GM19455 (cell line): ENCODE results near the gene SDK1.
"Not testable (repeated sequence)": the region's sequence is repeated elsewhere in the genome, so short reads cannot be mapped to it uniquely, and the experiment has no call there.

Source experiments
- ATAC-seq: cut with Tn5 transposase; IDR thresholded peaks from one replicate; pipeline ENCODE4 v1.9.1; 2021; ENCODE audit not compliant: unreplicated experiment

Gene SDK1

GRCh38 chr7:4084271-4084670 lies 783.2 kb downstream of the SDK1 start:
- ATAC-seq, result no peak

- no peak for ATAC-seq
Measured at GRCh38 chr7:4085937-4086691, 785.1 kb downstream of the SDK1 start.

- ATAC-seq, result no peak
Measured at GRCh38 chr7:4086723-4087122, 785.7 kb downstream of the SDK1 start.

- no peak for ATAC-seq
Measured at GRCh38 chr7:4091767-4092166, 790.7 kb downstream of the SDK1 start.

GRCh38 chr7:4093035-4093434 lies 792.0 kb downstream of the SDK1 start:
- no peak for ATAC-seq

DNA sequence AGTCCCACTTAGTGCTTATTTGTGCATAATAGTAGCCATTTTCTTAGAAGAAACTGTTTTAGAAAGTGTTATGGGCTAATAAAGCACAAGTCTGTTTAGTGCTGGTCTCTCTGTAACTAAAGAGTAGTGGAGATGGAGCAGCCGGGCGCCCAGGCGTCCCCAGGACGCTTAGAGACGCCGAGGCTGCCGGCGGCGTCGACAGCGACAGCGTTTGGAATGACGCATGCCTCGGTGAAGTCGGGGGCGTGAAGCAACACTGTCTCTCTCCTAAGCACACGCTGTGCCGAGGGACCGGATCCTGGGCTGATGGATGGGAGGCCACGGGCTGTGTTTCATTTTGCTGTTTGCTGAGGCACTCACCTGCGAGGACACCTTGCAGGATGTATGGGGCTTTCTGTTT lies 792.4 kb downstream of the SDK1 start:
- no peak for ATAC-seq

DNA sequence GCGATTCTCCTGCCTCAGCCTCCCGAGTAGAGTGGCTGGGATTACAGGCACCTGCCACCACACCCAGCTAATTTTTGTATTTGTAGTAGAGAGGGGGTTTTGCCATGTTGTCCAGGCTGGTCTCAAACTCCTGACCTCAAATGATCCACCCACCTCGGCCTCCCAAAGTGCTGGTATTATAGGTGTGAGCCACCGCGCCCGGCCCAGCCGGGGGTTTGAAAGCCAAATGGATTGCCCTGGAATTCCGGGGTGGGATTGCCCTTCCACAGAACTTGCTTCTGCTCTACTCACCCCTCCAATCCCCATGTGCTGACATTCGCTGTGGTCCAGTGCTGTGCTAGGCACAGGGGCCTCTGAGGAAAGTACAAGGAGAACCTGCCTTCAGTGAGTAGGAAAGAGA lies 793.1 kb downstream of the SDK1 start:
- not testable (repeated sequence) for ATAC-seq

DNA sequence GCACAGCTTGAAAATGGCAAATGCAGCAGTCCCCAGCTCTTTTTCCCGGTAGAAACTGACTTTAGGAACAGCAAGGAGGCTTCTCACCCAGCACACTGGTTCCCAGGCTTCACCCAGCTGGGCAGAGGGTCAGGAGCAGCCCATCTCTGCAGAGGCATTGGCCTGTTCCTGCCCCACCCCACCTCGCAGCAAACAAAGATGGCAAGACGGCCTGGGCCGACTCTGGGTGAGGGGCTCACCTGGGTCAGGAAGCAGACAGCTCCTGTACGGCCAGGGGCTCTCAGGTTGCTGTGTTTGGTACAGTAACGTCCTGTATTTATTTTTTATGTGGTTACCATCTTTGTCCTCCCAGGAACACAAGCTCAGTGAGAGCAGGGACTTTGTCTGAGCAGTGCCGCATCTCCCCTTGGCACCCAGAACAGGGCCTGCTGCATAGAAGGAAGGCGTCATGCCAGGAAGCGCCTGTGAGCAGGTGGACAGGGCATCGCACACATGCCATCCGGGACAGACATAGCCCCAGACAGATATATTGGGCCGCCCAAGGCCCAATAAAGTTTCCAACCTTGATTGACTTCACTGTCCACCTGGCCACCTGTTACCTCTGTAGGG lies 796.1 kb downstream of the SDK1 start:
- ATAC-seq, result no peak

DNA sequence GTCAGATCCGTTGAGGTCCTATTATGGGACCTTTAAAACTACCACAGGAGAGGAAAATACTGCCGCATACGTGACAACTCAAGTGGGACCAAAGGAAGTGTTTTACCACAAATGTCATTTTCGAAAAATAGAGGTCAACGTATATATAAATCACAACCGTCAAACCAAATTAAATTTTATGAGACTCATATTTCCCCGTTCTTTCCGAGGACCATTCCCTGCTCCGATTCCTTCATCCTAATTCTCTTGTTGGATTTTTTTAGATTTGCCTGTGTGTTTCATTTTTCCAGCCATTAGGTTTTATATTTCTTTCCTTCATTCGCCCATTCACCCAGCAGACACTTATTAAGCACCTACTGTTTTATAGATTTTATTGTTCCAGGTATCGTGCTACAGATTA lies 797.1 kb downstream of the SDK1 start:
- ATAC-seq, result no peak

GRCh38 chr7:4099651-4100050 lies 798.6 kb downstream of the SDK1 start:
- no peak for ATAC-seq

- ATAC-seq, result no peak
Measured at GRCh38 chr7:4100148-4100547, 799.1 kb downstream of the SDK1 start.

- no peak for ATAC-seq
Measured at GRCh38 chr7:4100691-4101090, 799.6 kb downstream of the SDK1 start.

DNA sequence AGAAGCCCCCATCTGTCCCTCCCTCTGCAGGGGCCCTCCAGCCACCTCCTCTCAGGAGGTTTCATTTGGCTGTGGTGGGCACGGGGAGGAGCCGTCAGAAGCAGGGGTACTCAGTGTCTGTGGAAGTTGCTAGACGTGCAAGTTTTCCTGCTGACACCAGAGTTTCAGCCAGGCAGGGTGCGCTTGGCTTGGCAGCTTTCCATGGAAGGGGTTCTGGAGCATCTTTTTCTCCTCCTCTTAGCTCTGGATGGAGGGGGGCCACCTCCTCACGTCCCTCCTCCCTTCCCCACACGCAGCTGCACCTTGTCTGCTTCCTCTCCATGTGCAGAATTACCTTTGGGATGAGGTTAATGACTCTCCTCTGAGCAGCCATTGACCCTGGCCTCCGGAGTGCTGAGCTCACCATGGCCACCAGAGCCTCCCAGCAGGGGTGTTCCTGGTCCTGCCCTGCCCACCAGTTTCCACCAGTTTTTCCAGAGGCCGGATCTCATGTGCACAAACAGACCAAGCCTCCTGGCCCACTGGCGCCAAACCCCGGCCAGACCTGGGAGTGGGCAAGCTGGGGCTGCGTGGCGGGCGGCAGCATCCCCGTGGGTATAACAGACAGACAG lies 801.3 kb downstream of the SDK1 start:
- ATAC-seq, result no peak

DNA sequence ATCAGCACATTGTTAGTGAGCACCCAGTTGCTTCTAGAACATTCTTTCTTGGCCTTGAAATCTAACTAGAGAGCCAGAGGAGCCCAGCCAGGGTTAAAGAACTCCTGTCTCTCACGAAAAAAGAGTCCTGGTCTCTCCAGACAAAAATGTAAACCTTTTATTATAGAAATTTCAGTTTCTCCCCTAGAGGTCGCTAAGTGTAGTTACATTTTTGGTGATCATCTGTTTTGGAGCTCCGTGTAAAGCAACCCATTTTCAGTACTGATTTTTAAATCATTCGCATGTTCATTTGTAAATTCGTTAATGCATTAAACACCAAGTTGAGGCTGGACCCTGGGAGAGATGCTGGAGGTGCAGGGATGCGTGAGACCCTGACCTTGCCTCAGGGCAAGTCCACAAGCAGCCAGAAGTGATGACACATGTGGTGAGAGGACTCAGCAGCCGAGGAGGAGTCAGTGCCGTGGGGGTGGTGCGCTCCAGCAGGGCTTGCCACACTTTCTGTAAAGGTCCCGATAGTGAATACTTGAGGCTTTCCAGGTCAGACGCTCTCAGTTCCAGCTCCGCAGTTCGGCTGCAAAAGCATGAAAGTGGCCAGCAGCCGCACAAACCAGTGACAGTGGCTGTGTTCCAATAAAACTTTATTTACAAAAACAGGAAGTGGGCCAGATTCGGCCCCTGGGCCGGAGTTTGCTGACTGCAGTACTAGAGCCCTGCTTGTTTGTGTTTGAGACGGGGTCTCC lies 802.5 kb downstream of the SDK1 start:
- no peak for ATAC-seq

DNA sequence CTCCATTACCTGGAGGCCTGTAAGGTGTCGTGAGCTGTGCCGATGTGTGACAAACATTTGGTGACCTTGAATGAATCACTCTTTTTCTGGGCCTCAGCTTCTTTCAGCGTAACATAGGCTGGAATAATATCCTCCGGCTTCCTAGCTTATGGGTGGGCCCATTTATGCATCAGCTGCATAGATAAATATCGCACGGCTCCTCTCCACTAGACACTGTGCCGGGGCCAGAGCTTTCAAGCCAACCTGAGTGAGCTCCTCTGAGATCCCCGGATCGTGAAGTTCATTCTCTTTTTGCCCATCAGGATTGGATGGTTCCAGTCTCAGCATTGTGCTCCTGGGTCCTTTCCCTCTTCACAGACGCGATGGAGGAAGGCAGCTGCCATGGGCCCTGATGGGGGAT lies 806.8 kb downstream of the SDK1 start:
- no peak for ATAC-seq

GRCh38 chr7:4108951-4109350 lies 807.9 kb downstream of the SDK1 start:
- no peak for ATAC-seq

GRCh38 chr7:4109481-4110110 lies 808.5 kb downstream of the SDK1 start:
- no peak for ATAC-seq

GRCh38 chr7:4110438-4110837 lies 809.4 kb downstream of the SDK1 start:
- no peak for ATAC-seq

GRCh38 chr7:4111166-4111565 lies 810.1 kb downstream of the SDK1 start:
- ATAC-seq, result no peak

- ATAC-seq, result no peak
Measured at GRCh38 chr7:4113271-4113670, 812.2 kb downstream of the SDK1 start.

DNA sequence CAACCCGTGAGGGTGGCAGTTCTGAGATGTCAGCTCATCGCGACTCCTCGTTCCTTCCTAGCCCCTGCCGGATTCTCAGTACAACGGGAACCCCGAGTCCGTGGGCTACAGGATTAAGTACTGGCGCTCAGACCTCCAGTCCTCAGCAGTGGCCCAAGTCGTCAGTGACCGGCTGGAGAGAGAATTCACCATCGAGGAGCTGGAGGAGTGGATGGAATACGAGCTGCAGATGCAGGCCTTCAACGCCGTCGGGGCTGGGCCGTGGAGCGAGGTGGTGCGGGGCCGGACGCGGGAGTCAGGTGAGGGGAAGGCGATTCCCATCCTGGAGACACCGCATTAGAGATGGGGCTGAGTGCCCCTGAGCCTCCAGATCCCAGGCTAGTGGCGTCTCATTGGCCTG lies 812.9 kb downstream of the SDK1 start:
- no peak for ATAC-seq
